8988T (cell line): ENCODE results near the gene IMMP1L.

Source experiments
- DNase-seq: peaks from one replicate; pipeline ENCODE4 v3.0.0; 2011

Gene IMMP1L

DNA sequence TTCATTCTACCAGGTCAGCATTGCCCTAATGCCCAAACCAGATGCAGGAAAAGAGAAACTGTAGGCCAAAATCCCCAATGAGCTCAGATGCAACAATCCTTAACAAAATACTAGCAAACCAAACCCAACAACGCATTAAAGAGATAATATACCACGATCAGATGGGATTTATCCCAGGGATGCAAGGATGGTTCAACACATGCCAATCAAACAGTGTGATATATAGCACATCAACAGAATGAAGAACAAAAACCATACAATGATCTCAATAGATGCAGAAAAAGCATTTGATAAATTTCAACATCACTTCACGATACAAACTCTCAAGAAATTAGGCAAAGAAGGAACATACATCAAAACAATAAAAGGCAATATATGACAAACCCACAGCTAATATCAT, 45.0 kb downstream of the IMMP1L start:
- DNase-seq: no peak

DNA sequence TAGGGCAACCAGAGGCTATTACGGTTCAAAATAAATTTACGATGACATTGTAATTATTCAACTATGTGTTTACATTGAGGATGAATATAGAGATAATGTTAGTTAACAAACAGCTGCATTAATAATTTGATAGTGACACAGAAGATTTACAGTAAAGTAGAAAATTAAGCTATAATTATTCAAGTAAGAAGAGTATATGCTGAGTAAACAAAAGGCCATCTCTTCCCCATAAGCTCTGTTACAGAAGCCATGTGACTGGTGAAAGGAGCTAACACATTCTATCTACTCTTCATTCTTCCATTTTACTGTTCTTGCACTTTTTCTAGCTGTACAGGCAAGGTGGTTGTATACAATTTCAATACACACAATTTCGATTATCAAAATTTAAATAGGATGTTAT, 54.2 kb downstream of the IMMP1L start:
- no peak for DNase-seq

DNA sequence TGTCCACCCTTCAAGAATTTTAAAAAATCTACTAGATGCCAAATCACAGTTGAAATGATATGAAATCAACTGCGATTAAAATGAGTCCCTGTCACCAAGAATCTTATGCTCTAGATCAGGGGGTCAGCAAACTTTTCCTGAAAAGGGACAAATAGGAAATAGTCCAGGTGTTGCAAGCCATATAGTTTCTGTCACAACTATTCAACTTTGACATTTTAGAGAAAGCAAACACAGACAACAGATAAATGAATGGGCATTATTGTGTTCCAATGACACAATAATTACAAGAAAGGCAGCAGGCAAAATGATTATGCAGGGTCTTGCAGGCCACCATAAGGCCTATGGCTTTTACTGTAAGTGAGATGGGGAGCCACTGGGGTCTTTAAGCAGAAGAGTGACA, 58.6 kb downstream of the IMMP1L start:
- DNase-seq: no peak

DNA sequence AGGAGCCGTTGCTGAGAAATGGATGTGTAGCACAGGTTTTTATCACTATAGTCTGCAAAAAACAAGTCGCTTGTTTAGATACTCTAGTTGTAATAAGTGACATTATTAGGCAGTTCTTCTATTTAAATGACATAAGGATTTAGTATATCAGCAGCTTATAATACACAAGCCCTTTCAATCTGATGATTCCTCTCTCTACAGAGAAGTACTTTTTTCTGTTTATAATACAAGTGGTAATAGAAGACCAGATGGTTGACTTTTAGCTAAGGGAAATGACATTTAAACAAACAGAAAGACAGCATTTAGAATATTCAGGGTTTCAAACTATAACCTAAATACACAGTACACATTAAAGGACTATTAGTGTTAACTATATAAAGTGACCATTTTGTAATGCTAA, 60.4 kb downstream of the IMMP1L start:
- DNase-seq: no peak

DNA sequence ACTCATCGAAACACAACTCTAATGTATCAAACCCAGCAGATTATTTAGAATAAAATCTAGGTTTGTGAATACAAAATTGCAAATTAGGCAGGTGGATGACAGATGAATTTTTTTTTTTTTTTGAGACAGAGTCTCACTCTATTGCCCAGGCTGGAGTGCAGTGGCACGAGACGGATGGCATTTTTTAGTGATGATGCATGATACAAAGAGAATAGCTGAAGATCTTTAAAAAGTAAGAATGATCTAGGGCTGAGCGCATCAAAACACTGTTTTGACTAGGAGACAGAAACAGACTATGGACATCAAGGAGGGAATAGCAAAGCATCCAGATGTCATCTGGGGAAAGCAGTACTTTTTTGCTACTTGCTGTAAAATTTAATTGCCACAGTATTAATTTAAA, 63.8 kb downstream of the IMMP1L start:
- no peak for DNase-seq

DNA sequence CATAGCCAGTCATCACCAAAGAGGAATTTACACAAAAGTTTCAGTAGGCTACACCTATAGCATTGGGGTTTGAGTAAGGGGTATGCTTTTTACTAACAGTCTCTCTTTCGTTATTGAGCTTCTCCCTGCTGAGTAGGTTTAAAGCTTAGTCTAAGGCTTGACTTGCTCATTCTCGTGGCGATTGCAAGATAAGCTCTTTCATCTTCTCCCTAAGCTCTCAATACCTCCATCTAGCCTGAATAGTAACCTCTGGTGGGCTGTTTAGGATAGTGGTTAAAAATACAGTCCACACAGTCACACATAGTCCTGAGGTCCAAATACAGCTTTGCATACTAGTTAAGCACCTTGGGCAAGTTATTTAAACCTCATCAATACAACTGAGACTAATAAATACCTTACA, 65.6 kb downstream of the IMMP1L start:
- no peak for DNase-seq

DNA sequence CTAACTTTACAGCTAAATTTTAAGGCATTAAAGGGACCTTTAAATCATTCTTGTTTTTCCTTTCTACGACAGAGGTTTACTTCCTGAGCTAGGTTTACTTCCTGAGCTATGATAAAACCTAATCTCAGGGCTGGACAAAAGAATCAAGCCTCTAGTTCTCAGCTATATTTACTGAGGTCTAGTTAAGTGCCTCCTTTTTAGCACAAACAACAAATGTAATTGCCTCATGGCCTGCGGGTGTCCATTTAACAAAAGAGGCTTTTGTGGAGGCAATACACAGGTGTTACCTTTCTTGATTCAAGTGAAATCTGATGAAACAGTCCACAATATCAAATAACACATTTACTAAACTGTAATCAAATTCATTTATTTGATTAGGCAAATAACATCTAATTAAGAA, 67.3 kb downstream of the IMMP1L start:
- no peak for DNase-seq

DNA sequence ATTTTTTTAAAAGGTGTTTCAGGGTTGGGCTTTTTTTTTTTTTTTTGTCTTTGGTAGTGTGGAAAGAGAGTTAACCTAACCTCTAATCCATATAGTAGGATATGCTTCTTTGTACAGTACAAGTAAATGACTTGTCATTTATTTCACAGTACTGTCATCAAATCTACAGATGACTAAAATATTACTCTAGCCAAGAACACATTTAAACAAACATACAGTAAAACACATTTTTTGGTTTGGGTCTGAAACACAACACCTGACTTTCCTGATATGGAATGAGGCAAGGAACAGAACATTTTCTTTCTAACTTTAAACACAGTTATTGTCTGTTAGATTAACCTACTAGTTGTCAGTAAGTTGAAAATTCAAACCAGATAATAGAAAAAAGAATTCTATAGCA, 68.1 kb downstream of the IMMP1L start:
- DNase-seq: no peak

DNA sequence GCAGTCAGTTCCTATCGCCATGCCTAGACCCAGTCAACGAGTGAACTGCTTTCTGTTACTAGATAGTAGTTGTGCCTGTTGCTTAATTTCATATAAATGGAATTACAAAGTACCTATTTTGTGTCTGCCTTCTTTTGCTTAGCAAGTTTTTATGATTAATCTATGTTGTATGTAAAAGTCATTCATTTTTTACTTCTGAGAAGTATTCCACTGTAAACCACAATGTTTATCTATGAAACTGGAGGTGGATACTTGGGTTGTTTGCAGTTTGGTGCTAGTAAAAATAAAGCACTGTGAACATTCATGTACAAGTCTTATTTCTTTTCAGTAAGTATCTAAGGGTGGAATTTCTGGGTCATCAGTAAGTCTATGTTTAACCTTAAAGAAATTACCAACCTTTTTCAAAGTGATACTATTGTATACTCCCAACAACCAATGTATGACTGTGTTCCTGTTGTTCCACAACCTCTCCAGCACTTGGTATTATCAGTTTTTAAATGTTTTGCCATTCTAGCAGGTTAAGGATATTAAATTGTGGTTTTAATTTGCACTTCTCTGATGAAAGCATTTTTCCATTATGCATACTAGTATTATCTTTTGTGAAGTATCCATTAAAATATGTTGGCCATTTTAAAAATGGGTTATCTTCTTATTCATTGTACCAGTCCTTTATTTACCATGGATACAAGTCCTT, 71.5 kb downstream of the IMMP1L start:
- no peak for DNase-seq

DNA sequence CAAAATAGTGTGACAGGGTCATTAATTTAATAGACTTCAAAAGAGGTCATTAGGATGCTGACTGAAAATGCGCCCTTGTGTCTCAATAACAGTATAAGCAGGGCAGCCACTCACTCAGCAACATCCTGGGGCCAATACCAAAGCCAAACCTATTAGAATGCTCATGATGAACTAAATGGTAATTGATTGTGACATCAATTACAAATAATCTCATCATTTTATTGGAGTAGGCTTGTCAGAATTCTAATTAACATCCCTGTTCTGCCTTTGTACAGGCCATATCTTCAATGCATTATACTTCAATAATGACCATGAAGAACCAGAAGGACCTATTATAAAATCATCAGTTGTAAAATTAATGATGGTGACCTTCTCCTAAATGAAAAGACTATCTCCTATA, 75.6 kb downstream of the IMMP1L start:
- DNase-seq: no peak

DNA sequence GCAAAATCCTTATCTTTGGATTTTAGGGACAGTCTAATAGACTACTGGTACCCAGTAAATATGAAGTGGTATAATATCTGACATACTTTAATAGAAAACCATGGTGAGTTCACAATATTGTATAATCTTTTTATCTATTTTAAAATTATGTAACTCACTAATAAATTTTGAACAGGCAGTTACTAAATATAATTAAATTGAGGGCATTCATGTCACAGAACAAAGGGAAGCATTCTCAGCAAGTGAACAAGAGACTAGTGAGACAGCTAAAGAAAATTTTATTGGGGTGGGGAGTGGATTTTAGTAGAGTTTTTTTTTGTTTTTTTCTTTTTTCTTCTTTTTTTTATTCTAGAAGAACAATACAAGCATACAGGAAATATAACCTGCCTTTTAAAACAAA, 84.8 kb downstream of the IMMP1L start:
- no peak for DNase-seq

DNA sequence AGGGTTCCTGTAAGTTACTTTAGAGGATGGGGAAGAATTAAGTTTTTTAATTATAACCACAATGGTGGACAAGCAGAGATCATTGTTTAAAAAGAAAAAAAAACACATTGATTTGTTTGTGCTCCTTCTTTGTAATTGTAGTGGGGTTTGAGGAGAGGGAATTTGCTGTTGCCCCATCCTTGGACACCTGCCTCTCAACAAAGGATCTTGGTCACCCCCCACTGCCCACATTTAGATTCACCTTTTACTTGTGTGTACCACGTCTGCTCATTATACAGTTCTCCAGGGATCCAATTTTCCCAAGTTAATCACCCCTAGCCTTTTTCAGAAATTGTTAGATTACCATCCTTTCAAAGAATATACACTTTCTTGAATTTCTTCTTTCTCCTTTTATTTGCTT, 86.7 kb downstream of the IMMP1L start:
- no peak for DNase-seq

DNA sequence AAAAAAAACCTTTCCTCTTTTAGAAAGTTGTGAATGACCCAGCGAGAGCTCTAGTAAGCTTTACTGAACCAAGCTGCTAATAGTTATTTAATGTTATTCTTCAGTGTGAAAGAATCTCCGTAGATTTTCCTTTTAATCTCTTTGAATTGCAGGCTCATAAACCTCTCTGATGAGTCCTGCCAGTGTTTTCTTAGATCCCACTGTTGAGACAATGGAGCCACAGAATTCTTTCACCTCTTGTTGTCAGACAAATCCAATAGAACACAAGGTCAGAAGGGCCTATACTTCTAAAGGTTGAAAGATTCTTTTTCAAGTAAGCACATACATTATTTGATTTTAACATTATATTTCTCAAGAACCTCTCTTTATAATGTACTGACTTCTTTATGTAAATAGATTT, 87.6 kb downstream of the IMMP1L start:
- no peak for DNase-seq

DNA sequence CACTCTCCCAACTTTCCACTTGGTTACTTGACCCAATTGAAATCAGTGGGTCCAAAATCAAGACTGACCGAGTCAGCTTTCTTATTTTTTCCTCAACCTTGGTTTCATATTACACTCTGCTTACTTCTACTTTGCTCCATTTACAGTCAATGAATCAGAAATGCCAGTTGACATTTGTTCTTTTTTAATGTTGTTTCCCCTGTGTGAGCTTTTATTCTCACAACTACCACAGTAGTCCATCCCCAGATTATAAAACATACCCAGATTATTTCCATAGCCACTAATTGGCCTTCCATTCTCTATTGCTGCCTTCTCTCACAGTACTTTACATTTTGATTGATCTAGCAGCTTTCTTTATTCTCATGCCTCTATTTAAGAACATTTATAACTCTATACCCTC, 89.8 kb downstream of the IMMP1L start:
- no peak for DNase-seq

DNA sequence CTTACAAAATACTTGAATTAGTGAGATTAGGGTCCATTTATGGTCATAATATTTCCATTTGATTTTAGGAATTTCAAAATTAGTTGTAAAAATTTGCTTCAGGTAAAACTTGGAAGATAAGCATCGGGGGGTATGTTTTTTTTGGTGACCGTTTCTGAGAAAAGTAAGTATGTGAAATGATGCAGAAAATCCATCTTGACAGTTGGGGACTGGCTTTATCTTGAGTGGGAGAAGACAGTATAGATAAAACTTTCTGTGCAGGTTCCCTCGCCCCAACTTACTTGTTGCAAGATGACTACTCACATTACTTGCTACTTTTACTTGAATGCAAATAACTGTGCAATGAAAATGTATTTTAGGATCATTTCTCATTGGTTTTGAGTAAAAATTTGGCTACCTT, 90.3 kb downstream of the IMMP1L start:
- DNase-seq: no peak

DNA sequence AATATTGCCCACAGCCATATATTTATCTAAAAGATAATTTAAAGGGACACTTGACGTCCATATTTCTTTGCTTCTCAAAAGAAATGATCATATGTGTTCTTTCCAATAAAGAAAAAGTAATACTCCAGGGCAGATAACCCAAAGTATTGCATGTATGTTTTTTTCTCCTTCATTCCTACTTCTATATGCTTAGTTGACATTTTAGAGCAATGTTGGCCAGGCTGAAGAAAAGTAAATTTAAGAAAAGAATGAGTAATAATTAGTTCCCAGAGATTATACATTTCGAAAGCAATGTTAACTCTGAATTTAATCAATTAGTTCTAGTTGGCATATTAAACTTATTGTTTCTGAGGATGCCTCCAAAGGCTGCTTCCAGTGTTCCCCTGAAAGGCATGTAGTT, 91.6 kb downstream of the IMMP1L start:
- no peak for DNase-seq

DNA sequence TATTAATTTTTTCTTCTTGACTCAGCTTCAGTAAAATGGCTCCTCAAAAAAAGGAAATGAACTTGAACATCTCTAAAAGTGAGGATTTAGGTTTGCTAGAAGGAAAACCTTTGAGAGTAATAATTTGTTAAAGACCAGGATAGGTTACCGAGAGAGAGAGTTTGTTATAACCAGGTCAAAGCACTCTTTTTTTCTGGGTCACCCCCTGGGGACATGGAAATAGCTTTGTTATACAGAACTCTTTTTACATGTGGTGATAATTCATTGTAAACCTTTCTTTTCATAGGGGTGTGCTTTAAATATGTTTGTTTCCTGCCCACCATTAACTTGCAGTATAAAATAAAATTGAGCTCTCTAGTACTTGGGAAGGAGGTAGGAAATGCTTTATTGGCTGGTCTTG, 92.1 kb downstream of the IMMP1L start:
- no peak for DNase-seq

DNA sequence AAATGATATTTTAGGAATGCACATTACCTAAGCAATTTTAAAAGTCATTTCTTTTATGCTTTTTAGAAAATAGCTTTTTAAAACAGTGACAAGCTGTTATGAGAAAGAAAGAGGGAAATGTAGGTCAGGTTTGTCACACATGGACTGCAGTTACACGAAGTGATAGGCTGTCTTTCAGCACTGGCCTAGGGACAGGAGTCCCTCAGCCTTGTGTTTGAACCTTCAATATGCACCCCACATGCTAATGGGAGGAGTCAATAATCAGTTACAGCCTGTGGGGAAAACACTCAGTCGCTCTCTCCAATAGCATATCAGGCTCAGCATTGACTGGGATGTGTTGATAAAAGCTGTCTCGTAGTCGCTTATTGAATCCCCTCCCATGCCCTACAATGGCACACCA, 94.0 kb downstream of the IMMP1L start:
- DNase-seq: no peak

DNA sequence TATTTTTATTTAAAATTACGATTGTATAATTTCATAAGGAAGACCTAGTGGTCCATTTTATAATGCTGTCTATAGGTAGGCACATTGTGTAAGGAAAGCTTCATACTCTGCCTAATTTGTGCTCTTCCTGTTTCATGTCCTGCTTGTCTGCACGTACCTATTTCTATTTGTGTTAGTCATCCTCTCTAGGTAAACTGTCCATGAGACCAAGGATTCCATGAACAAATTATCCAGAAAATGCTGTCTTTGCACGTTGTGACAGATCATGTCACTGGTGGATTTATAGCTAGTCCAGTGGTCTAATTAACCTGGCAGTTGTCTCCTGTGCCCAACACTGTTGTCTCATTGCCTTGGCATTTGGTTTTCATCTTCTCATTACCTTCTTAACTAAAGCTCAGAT, 95.1 kb downstream of the IMMP1L start:
- no peak for DNase-seq

DNA sequence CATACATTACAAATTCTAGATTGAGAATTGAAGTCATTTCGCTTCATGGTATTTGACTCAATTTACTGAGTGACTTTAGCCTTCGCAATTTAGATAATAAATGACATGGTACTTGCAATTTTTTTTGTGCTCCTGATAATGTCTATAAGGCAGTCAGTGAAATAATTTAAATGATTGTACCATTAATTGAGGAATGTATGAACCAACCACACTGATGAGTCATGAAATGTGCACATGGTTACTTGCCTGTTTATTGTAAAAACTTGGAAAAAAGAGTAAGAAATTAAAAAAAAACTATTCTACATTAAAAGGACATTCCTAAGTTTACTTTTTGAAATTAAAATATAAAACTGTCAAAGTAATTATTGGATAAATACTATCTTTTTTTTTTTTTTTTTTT, 96.5 kb downstream of the IMMP1L start:
- DNase-seq: no peak

DNA sequence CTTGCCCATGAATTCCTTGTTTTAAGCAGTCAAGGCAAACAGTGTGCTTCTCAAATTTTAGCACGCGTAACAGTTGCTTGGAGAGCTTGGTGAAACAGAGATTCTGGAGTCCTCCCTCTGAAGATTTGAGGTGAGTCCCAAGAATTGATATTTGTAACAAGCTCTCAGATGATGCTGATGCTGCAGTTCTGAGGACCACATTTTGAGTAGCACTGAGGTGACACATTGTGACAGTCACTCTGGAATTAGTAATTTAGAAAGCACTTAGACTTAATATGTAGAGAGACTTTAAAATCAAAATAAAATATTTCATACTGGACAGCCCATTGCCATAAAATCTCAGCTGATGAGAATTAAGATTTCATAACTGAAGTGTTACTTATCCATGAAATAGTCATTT, 101.2 kb downstream of the IMMP1L start:
- no peak for DNase-seq

DNA sequence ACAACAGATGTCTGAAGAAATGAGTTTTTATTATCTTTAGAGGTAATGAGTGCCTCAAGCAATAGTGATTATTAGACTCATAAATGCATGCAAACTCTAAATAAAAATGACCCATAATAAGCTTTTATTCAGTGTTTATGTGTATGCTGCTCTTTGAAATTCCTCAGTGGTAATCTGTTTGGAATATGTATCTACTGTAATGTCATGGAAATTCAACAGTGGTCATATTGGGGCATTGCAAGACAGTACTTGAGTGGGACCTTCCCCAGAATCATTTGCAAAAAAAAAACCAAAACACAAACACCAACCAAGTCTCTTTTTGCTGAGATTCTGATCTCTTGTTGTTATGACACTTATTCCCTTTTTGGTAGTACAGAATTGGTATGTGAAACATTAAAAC, 104.8 kb downstream of the IMMP1L start:
- DNase-seq: no peak

DNA sequence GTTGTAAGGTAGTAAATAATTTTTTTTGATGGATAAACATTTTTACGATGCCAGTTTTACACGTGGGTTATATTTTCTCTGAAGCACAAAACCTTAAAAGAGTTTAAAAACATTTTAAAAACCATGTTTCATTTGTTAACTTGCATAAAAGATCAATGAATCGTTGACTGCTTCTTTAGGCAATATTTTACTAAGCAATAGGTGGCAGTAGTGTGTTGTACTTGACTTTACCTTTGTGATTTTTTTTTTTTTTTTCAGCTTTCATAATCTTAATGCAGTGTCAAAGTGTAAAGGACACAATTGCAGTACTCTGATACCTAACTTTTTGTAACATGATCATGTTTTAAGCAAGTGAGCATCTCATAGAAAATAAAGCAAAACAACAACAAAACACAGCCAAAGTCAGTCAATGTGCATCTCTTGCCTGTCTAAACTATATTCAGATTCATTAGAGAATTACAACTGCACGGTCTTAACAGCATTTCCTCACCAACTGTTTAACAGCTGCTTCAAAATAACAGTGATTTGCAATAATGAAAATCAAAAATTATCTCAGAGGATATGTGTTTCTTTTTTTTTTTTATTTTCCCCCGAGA, 112.1 kb downstream of the IMMP1L start:
- DNase-seq: no peak

DNA sequence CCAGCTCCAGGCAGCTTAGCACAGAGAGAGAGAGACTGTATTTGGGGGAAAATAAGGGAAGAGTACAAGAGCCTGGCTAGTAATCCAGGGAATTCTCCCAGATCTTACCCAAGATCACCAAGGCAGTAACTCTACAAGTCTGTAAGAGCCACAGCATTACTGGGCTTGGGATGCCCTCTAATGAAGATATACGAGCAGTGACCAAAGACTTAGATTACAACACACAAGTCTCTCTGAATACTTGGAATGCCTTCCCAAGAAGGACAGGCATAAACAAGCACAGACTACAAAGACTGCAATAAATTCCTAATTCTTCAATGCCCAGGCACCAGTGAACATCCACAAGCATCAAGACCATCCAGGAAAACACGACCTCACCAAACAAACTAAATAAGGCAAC, 122.0 kb downstream of the IMMP1L start:
- DNase-seq: no peak

DNA sequence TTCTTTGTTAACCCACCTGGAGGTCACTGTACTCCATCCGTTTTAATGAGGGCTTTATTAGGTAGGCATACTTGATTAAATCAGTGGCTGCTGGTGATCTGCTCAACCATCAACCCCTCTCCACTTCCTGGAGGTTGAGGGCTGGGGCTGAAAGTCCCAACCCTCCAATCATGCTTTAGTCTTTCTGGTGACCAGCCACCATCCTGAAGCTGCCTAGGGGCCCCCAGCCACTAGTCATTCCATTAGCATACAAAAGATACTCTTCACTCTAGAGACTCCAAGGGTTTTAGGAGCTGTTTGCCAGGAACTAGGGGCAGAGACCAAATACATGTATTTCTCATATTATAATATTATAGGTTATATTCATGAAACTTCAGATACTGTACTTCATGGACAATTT, 126.3 kb downstream of the IMMP1L start:
- DNase-seq: no peak
